Dendritic cell treated with granulocyte-macrophage colony-stimulating factor and Interleukin-4, amounts not matched to agents 40 ng/mL and 50 ng/mL, for 4 days (primary cell): ENCODE measurements around the gene DUOXA1.
"Not testable (repeated sequence)": the region's sequence is repeated elsewhere in the genome, so short reads cannot be mapped to it uniquely, and the experiment has no call there.

Experiments
- H3K27ac Mint-ChIP-seq: one replicate; pipeline ENCODE4 v1.8.0; 2022; ENCODE audit warnings: mild to moderate bottlenecking, mixed read lengths
- H3K27me3 Mint-ChIP-seq: one replicate; pipeline ENCODE4 v1.8.0; 2022; ENCODE audit warnings: mild to moderate bottlenecking, mixed read lengths
- H3K36me3 Mint-ChIP-seq: one replicate; pipeline ENCODE4 v1.8.0; 2022; ENCODE audit warnings: low read depth, mixed read lengths
- H3K4me1 Mint-ChIP-seq: one replicate; pipeline ENCODE4 v1.8.0; 2022; ENCODE audit warnings: low read depth, mixed read lengths
- H3K4me3 Mint-ChIP-seq: one replicate; pipeline ENCODE4 v1.8.0; 2022; ENCODE audit warnings: mild to moderate bottlenecking, moderate library complexity, mixed read lengths
- H3K9me3 Mint-ChIP-seq: one replicate; pipeline ENCODE4 v1.8.0; 2022; ENCODE audit warnings: mixed read lengths
- intact Hi-C: fragments of 100-400 bp; cut with micrococcal nuclease; formaldehyde crosslinking; loops from one replicate; pipeline ENCODE4 v1.15.0; 2022

Gene DUOXA1

GRCh38 chr15:45073602-45074001 is 56.1 kb downstream of the DUOXA1 start:
- intact Hi-C loops, H3K9me3 Mint-ChIP-seq, H3K27me3 Mint-ChIP-seq, H3K4me3 Mint-ChIP-seq, H3K27ac Mint-ChIP-seq, H3K4me1 Mint-ChIP-seq: not testable (repeated sequence)
- peaks cover 26% of the 10 kb centered on the region for H3K36me3 Mint-ChIP-seq

DNA sequence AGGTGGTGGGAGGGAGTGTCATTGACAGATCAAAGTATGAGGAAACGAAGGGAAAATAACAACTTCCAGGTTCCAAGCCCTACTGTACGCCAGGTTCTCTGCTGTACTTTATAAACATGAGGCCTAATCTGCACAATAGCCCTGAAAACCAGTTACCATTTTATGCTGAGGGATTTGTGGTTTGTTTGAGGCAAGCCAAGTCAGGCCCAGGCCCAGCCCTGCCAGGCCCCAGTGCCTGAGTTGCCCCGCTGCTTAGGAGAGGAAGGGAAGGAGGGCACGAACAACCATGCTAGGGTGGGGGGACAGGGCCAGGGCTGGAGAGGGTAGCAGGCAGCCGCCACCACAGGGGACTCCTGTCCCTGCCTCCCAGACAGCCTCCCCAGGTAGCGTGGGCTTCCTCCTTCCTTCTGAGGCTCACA is 59.7 kb downstream of the DUOXA1 start:
- H3K27me3 Mint-ChIP-seq, H3K27ac Mint-ChIP-seq, H3K4me1 Mint-ChIP-seq, H3K4me3 Mint-ChIP-seq, H3K9me3 Mint-ChIP-seq, intact Hi-C loops: not testable (repeated sequence)
- peaks cover 55% of the 10 kb centered on the region for H3K36me3 Mint-ChIP-seq
